ENCODE results near the gene RNF5.

The RNF5 gene

DNA sequence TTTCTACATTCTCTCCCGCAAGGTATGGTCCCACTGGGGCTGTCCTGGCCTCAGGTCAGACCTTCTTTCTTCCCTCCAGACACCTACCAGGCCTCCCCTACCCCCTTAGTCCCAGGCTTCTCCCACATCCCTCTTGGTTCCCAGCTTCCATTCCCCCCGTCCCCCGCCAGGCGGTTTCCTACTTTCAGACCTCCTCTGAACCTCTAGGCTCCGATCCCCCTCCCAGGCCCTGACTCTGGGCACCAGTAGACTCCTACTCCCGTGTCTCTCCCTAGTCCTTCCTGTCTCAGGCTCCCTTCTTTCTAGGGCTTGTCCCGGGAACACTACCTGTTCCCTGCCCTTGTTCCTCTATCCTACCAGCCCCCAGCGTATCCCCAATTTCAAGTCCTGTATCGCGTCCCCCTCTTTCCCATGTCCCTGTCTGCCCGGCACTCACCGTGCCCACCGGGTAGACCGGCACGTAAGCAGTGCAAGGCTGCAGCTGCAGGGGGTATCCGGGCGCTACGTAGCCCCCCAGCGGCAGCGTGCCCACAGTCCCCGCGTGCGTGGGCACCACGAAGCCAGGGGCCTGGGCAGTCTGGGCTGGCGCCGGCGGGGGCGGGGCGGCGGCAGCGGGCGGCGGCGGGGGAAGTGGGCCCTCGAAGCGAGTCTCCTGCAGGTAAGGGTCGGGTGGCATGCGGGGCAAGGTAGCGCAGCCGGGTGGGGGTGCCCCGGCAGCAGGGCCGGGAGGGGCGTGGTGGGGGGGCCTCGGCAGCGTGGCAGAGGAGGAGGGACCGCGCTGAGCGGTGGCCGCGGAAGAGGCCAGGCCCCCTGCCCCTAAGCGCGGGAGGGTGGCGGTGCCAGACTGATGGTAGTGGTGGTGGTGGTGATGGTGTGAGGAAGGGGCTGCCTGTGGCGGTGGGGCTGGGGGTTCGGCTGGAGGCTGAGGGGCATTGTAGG is 28.0 kb upstream of the RNF5 start:
- Histone ChIP-seq H3K23ac (ENCODE audit: low read depth, low read length, poor library complexity) (no peak overlapping the region), H3K27ac (replicated peaks; ENCODE audit: low read length) (no peak overlapping the region), H3K27me3 (ENCODE audit: control insufficient read depth in 3 of 3, insufficient read depth in 3 of 3, low read depth in 1 of 3, low read length in 3 of 3) (peaks cover 0 to 33% (median 0%) of the 10 kb centered on the region in 3 experiments), H2AK5ac (ENCODE audit: low read depth, low read length) (no peak overlapping the region), H2BK12ac (ENCODE audit: low read length) (no peak overlapping the region), H3K4me1 (ENCODE audit: control insufficient read depth in 2 of 2, insufficient read depth in 1 of 2, low read depth in 1 of 2, low read length in 2 of 2) (peaks cover 21 to 25% of the 10 kb centered on the region in 2 donors), H3K36me3 (replicated peaks in 1 of 2; ENCODE audit: control insufficient read depth in 2 of 2, insufficient read depth in 2 of 2, low read length in 2 of 2) (peaks cover 2% of the 10 kb centered on the region in 2 donors), H3K18ac (ENCODE audit: low read length) (peak overlapping the region; percentile 23), H3K4me3 (ENCODE audit: low read length in 2 of 2) (peak overlapping the region in 1 of 2 donors; percentile 72), H2BK120ac (ENCODE audit: low read depth, low read length) (peak overlapping the region; percentile 28), H3K9ac (ENCODE audit: low read depth, low read length, poor library complexity) (peak overlapping the region; percentile 68), H4K91ac (ENCODE audit: low read depth, low read length, poor library complexity) (no peak overlapping the region), H3K14ac (ENCODE audit: low read length) (no peak overlapping the region), H2BK5ac (ENCODE audit: low read length) (no peak overlapping the region), H3K9me3 (replicated peaks in 1 of 2; ENCODE audit: control insufficient read depth in 2 of 2, insufficient read depth in 1 of 2, low read depth in 1 of 2, low read length in 2 of 2) (no peaks in the 10 kb centered on the region), H4K8ac (ENCODE audit: low read depth, low read length) (no peak overlapping the region), H3K79me1 (ENCODE audit: low read depth, low read length) (peaks cover 10% of the 10 kb centered on the region), H2AFZ (ENCODE audit: low read length) (no peak overlapping the region), H3K4me2 (ENCODE audit: insufficient read depth, low read length, poor library complexity, severe bottlenecking) (peak overlapping the region; percentile 51), H2BK15ac (ENCODE audit: low read length) (no peak overlapping the region), H3K4ac (ENCODE audit: low read length) (no peak overlapping the region)
- no peak for DNase-seq (ENCODE audit: low spot score)
- no CpG with 5 or more reads among the region's 55 CpGs for WGBS, 2 donors (ENCODE audit: extremely low coverage in 2 of 2, insufficient read length in 2 of 2, insufficient replicate concordance in 1 of 2)

DNA sequence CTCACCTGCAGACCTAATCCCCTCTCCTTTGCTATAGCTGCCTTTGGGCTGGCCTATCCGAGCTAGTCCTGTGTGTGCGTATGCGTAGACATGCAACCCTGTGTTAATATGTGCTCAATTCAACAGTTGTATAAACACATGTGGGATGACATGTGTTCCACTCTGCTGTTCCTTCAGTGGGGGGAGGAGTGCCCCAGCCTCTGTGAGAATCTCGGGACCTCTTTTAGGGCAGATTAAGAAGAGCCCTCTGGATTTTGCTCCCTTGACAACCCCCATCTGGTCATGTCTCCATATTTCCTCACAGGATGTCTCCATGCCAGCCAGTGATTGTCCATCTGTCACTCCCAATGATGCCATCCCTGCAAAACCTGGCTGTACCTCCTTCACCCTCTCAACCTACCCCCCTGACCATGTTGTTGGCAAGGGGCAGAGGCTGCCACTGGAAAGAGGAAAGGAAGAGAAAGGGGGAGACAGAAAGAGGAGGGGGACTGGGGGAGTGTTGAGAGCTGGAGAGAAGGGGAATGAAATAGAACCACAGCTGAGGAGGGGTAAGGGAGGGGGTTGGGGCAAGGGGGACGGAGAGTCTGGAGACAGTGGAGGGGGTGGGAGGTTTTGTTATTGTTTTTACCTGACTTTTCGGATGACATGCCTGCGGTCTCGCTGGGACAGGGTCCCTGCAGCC is 26.9 kb upstream of the RNF5 start:
- Histone ChIP-seq H3K79me1 (ENCODE audit: low read depth, low read length) (peaks cover 16% of the 10 kb centered on the region), H3K23ac (ENCODE audit: low read depth, low read length, poor library complexity) (no peak overlapping the region), H3K4me2 (ENCODE audit: insufficient read depth, low read length, poor library complexity, severe bottlenecking) (peak overlapping the region; percentile 66), H3K9me3 (replicated peaks in 1 of 2; ENCODE audit: control insufficient read depth in 2 of 2, insufficient read depth in 1 of 2, low read depth in 1 of 2, low read length in 2 of 2) (no peaks in the 10 kb centered on the region), H4K8ac (ENCODE audit: low read depth, low read length) (no peak overlapping the region), H2AK5ac (ENCODE audit: low read depth, low read length) (no peak overlapping the region), H3K36me3 (replicated peaks in 1 of 2; ENCODE audit: control insufficient read depth in 2 of 2, insufficient read depth in 2 of 2, low read length in 2 of 2) (peaks cover 10 to 13% of the 10 kb centered on the region in 2 donors), H2BK15ac (ENCODE audit: low read length) (no peak overlapping the region), H2BK120ac (ENCODE audit: low read depth, low read length) (no peak overlapping the region), H3K14ac (ENCODE audit: low read length) (no peak overlapping the region), H2AFZ (ENCODE audit: low read length) (no peak overlapping the region), H3K9ac (ENCODE audit: low read depth, low read length, poor library complexity) (no peak overlapping the region), H4K91ac (ENCODE audit: low read depth, low read length, poor library complexity) (no peak overlapping the region), H3K4ac (ENCODE audit: low read length) (no peak overlapping the region), H3K27ac (replicated peaks; ENCODE audit: low read length) (no peak overlapping the region), H3K4me1 (ENCODE audit: control insufficient read depth in 2 of 2, insufficient read depth in 1 of 2, low read depth in 1 of 2, low read length in 2 of 2) (peaks cover 21 to 26% of the 10 kb centered on the region in 2 donors), H3K27me3 (ENCODE audit: control insufficient read depth in 3 of 3, insufficient read depth in 3 of 3, low read depth in 1 of 3, low read length in 3 of 3) (peaks cover 0 to 33% (median 0%) of the 10 kb centered on the region in 3 experiments), H3K18ac (ENCODE audit: low read length) (peak overlapping the region; percentile 74), H2BK12ac (ENCODE audit: low read length) (no peak overlapping the region), H2BK5ac (ENCODE audit: low read length) (no peak overlapping the region), H3K4me3 (ENCODE audit: low read length in 2 of 2) (peak overlapping the region; percentile 60 to 68)
- no peak for DNase-seq (ENCODE audit: low spot score)
- no CpG with 5 or more reads among the region's 8 CpGs for WGBS, 2 donors (ENCODE audit: extremely low coverage in 2 of 2, insufficient read length in 2 of 2, insufficient replicate concordance in 1 of 2)

DNA sequence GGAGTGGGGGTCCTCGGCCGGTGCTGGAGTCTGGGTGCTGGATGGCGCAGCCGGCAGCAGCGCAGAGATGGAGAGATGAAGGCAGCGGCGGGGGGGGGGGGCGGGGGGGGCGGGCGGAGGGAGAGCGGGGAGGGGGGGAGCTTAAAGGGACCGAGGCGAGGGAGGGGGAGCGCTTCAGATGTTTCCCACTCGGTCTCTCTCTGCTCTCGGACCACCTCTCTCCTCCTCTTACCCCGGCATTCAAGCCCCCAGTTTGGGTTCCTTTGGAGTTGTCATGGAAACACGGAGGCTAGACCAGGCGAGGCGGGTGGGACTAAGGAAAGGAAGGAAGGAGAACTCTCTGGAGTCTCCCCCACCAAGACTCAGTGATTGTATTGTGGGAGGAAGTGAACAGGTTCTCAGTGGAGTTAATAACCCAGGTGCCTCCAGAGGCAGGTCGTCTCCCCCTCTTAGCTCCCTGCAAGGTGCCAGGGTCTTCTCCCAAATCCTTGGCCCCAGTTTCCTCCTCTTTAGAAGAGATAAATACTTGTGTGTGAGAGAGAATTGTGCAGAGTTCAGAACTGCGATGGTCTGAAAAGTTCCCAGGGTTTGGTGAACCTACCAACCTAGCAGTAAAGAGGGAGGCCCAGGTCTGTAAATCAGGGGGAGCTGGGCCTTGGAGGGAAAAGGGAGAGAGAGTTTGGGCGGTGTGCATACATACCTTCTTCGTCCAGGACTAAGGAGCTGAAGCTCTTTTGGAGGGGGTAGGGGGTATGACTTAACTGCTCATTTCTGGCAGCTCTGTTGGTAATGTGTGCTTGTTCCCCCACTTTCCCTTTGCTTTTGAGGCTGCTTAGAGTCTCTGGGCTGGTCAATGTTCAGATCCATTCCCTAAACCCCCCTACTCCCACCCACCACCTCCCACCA is 26.1 kb upstream of the RNF5 start, which contains the start of gene PRRT1:
Gene PRRT1 (minus strand): TSS at position 77 of the 906 bp plus-strand sequence. CDS start 112 bp downstream, outside the sequence.
- Histone ChIP-seq H3K23ac (ENCODE audit: low read depth, low read length, poor library complexity) (no peak within 1 kb of the TSS), H3K36me3 (replicated peaks in 1 of 2; ENCODE audit: control insufficient read depth in 2 of 2, insufficient read depth in 2 of 2, low read length in 2 of 2) (peaks cover 12 to 21% of the 10 kb centered on the region in 2 donors), H3K27me3 (ENCODE audit: control insufficient read depth in 3 of 3, insufficient read depth in 3 of 3, low read depth in 1 of 3, low read length in 3 of 3) (peaks cover 0 to 33% (median 0%) of the 10 kb centered on the region in 3 experiments), H2BK5ac (ENCODE audit: low read length) (no peak within 1 kb of the TSS), H4K91ac (ENCODE audit: low read depth, low read length, poor library complexity) (no peak within 1 kb of the TSS), H3K18ac (ENCODE audit: low read length) (peak within 1 kb of the TSS; percentile 74), H3K14ac (ENCODE audit: low read length) (no peak within 1 kb of the TSS), H3K9ac (ENCODE audit: low read depth, low read length, poor library complexity) (no peak within 1 kb of the TSS), H3K27ac (replicated peaks; ENCODE audit: low read length) (no peak within 1 kb of the TSS), H2BK15ac (ENCODE audit: low read length) (no peak within 1 kb of the TSS), H2BK120ac (ENCODE audit: low read depth, low read length) (peak within 1 kb of the TSS; percentile 28), H2AK5ac (ENCODE audit: low read depth, low read length) (peak within 1 kb of the TSS; percentile 3), H3K4ac (ENCODE audit: low read length) (no peak within 1 kb of the TSS), H3K4me1 (ENCODE audit: control insufficient read depth in 2 of 2, insufficient read depth in 1 of 2, low read depth in 1 of 2, low read length in 2 of 2) (peaks cover 15 to 26% of the 10 kb centered on the region in 2 donors), H2AFZ (ENCODE audit: low read length) (peak within 1 kb of the TSS; percentile 76), H3K4me3 (ENCODE audit: low read length in 2 of 2) (peak within 1 kb of the TSS; percentile 60 to 68), H2BK12ac (ENCODE audit: low read length) (peak within 1 kb of the TSS; percentile 47), H3K79me1 (ENCODE audit: low read depth, low read length) (peaks cover 16% of the 10 kb centered on the region), H3K9me3 (replicated peaks in 1 of 2; ENCODE audit: control insufficient read depth in 2 of 2, insufficient read depth in 1 of 2, low read depth in 1 of 2, low read length in 2 of 2) (no peaks in the 10 kb centered on the region), H4K8ac (ENCODE audit: low read depth, low read length) (no peak within 1 kb of the TSS), H3K4me2 (ENCODE audit: insufficient read depth, low read length, poor library complexity, severe bottlenecking) (peak within 1 kb of the TSS; percentile 87)
- no CpG with 5 or more reads among the region's 24 CpGs for WGBS, 2 donors (ENCODE audit: extremely low coverage in 2 of 2, insufficient read length in 2 of 2, insufficient replicate concordance in 1 of 2)
- DNase-seq (ENCODE audit: low spot score): no peak
